Lower leg skin (tissue), 3 donors: ENCODE results near the gene GNL3.

Experiments
- CTCF ChIP-seq, 3 donors: fragments of 450-650 bp; IDR thresholded peaks; one replicate each; pipeline ENCODE4 v1.5.1; 2016; ENCODE audit warnings: antibody characterized with exemption in 3 of 3, mild to moderate bottlenecking in 3 of 3, moderate library complexity in 2 of 3
- POLR2A ChIP-seq, 2 donors: fragments of 450-650 bp; IDR thresholded peaks; one replicate each; pipeline ENCODE4 v1.6.1; 2016 to 2017; ENCODE audit warnings: antibody characterized with exemption in 2 of 2, mild to moderate bottlenecking in 1 of 2, moderate library complexity in 1 of 2

GRCh38 chr3:52671676-52672075 lies 14.2 kb upstream of the GNL3 start:
- no peak for TF ChIP-seq POLR2A (IDR thresholded peaks at IDR 0.05)
- no peak for TF ChIP-seq CTCF (IDR thresholded peaks at IDR 0.05)
